ENCODE results near the gene GRWD1. TPM values are rescaled to one million over a fixed set of nuclear protein-coding genes. Genes with fewer than 3 reads are reported as not detected.
"Not testable (repeated sequence)": the region's sequence is repeated elsewhere in the genome, so short reads cannot be mapped to it uniquely, and the experiment has no call there.

The GRWD1 gene
- polyA plus RNA-seq, 1 experiment: 20.0 TPM

GRCh38 chr19:48484247-48484893, 38.6 kb downstream of the GRWD1 start:
- Histone ChIP-seq H3K36me3 (ENCODE audit: control insufficient read depth, insufficient read depth, low read length) (peaks cover 2% of the 10 kb centered on the region; the same call in 1 of the 2 replicates), H3K4me3 (ENCODE audit: low read depth, low read length) (no peak overlapping the region), H3K27me3 (ENCODE audit: control insufficient read depth, insufficient read depth, low read length) (no peaks in the 10 kb centered on the region)
- ChIA-PET POLR2A (no interaction called here), CTCF (interaction anchor here (0.6 kb wide), 1 partner anchor 8 kb away, joined by 3 read pairs; no protein-coding TSS in a partner anchor)
- DNase-seq (ENCODE audit: low read depth): no peak
- no peak for TF ChIP-seq CTCF (IDR thresholded peaks at IDR 0.05; ENCODE audit: insufficient read depth, low read depth, low read length)

- H3K4me3 ChIP-seq (ENCODE audit: low read depth, low read length): no peak overlapping the region
- POLR2A ChIA-PET: no interaction called here
- CTCF ChIA-PET: no interaction called here
- no peaks in the 10 kb centered on the region for H3K27me3 ChIP-seq (ENCODE audit: control insufficient read depth, insufficient read depth, low read length)
- peaks cover under 1% of the 10 kb centered on the region; the same call in 1 of the 2 replicates for H3K36me3 ChIP-seq (ENCODE audit: control insufficient read depth, insufficient read depth, low read length)
- TF ChIP-seq CTCF (IDR thresholded peaks at IDR 0.05; ENCODE audit: insufficient read depth, low read depth, low read length): no peak
- no peak for DNase-seq (ENCODE audit: low read depth)
Observed at GRCh38 chr19:48484931-48485612, 39.3 kb downstream of the GRWD1 start.

- not testable (repeated sequence) for H3K36me3 ChIP-seq (ENCODE audit: control insufficient read depth, insufficient read depth, low read length); DNase-seq (ENCODE audit: low read depth); H3K4me3 ChIP-seq (ENCODE audit: low read depth, low read length); H3K27me3 ChIP-seq (ENCODE audit: control insufficient read depth, insufficient read depth, low read length)
- POLR2A ChIA-PET: interaction anchor here (0.7 kb wide), 1 partner anchor 87 kb away, joined by 5 read pairs; no protein-coding TSS in a partner anchor
- CTCF ChIA-PET: interaction anchor here (1.1 to 11.9 kb wide), 4 partner anchors 95 to 167 kb away, joined by 3 to 161 read pairs (median 7); partner anchors contain the start of gene KDELR1
Observed at GRCh38 chr19:48486706-48487105, 40.9 kb downstream of the GRWD1 start.

GRCh38 chr19:48487544-48487943, 41.8 kb downstream of the GRWD1 start:
- no peaks in the 10 kb centered on the region for H3K36me3 ChIP-seq (ENCODE audit: control insufficient read depth, insufficient read depth, low read length)
- no peak for TF ChIP-seq CTCF (IDR thresholded peaks at IDR 0.05; ENCODE audit: insufficient read depth, low read depth, low read length)
- DNase-seq (ENCODE audit: low read depth): no peak
- H3K4me3 ChIP-seq (ENCODE audit: low read depth, low read length): no peak overlapping the region
- ChIA-PET CTCF (interaction anchor here (0.7 to 11.9 kb wide), 8 partner anchors 18 to 349 kb away, joined by 3 to 161 read pairs (median 4); partner anchors contain the start of genes HSD17B14 and KDELR1), POLR2A (interaction anchor here (0.7 kb wide), 1 partner anchor 87 kb away, joined by 5 read pairs; no protein-coding TSS in a partner anchor)
- no peaks in the 10 kb centered on the region for H3K27me3 ChIP-seq (ENCODE audit: control insufficient read depth, insufficient read depth, low read length)

GRCh38 chr19:48487948-48488347, 42.2 kb downstream of the GRWD1 start:
- no peak for DNase-seq (ENCODE audit: low read depth)
- ChIA-PET POLR2A (interaction anchor here (0.6 kb wide), 1 partner anchor 14 kb away, joined by 3 read pairs; no protein-coding TSS in a partner anchor), CTCF (interaction anchor here (0.6 to 11.9 kb wide), 10 partner anchors 18 to 348 kb away, joined by 3 to 161 read pairs (median 4); partner anchors contain the start of genes HSD17B14 and KDELR1)
- Histone ChIP-seq H3K36me3 (ENCODE audit: control insufficient read depth, insufficient read depth, low read length) (no peaks in the 10 kb centered on the region), H3K4me3 (ENCODE audit: low read depth, low read length) (no peak overlapping the region), H3K27me3 (ENCODE audit: control insufficient read depth, insufficient read depth, low read length) (no peaks in the 10 kb centered on the region)
- TF ChIP-seq CTCF (IDR thresholded peaks at IDR 0.05; ENCODE audit: insufficient read depth, low read depth, low read length): no peak

- ChIA-PET CTCF (interaction anchor here (0.6 to 11.9 kb wide), 12 partner anchors 8 to 348 kb away, joined by 3 to 161 read pairs (median 4); partner anchors contain the start of genes GRIN2D, HSD17B14 and KDELR1), POLR2A (interaction anchor here (0.6 kb wide), 1 partner anchor 15 kb away, joined by 3 read pairs; no protein-coding TSS in a partner anchor)
- H3K4me3 ChIP-seq (ENCODE audit: low read depth, low read length); H3K27me3 ChIP-seq (ENCODE audit: control insufficient read depth, insufficient read depth, low read length); H3K36me3 ChIP-seq (ENCODE audit: control insufficient read depth, insufficient read depth, low read length); DNase-seq (ENCODE audit: low read depth): not testable (repeated sequence)
Observed at GRCh38 chr19:48488478-48488877, 42.7 kb downstream of the GRWD1 start.

Data from BJ (cell line).